H9 (cell line): ENCODE data around the gene STK38L. TPM values are rescaled to one million over a fixed set of nuclear protein-coding genes. Genes with fewer than 3 reads are reported as not detected.

Experiments
- DNase-seq: peaks from one replicate; pipeline ENCODE4 v3.0.0-alpha.2; 2017
- H2AFZ ChIP-seq: one replicate; pipeline ENCODE4 v1.6.1; 2013; ENCODE audit warnings: mild to moderate bottlenecking, low read length, control low read depth, moderate library complexity
- H2AK5ac ChIP-seq: 2 replicates; pipeline ENCODE4 v1.6.1; 2013; ENCODE audit warnings: low read length, control low read depth, mixed read lengths; ENCODE audit not compliant: insufficient read length
- H2BK120ac ChIP-seq: one replicate; pipeline ENCODE4 v1.6.1; 2013; ENCODE audit warnings: low read depth, mild to moderate bottlenecking, low read length, control low read depth, inconsistent platforms; ENCODE audit not compliant: poor library complexity, severe bottlenecking
- H2BK12ac ChIP-seq: 2 replicates; pipeline ENCODE4 v1.6.1; 2013; ENCODE audit warnings: low read length, control low read depth, mixed read lengths, low read depth; ENCODE audit not compliant: insufficient read length
- H2BK15ac ChIP-seq: 2 replicates; pipeline ENCODE4 v1.6.1; 2013; ENCODE audit warnings: low read depth, low read length, control low read depth
- H2BK20ac ChIP-seq: one replicate; pipeline ENCODE4 v1.6.1; 2013; ENCODE audit warnings: low read depth, mild to moderate bottlenecking, low read length, control low read depth, inconsistent platforms; ENCODE audit not compliant: poor library complexity, severe bottlenecking
- H2BK5ac ChIP-seq: 2 replicates; pipeline ENCODE4 v1.6.1; 2013; ENCODE audit warnings: low read length, control low read depth, mixed read lengths; ENCODE audit not compliant: insufficient read length
- H3K14ac ChIP-seq: 2 replicates; pipeline ENCODE4 v1.6.1; 2013; ENCODE audit warnings: low read length, control low read depth; ENCODE audit not compliant: insufficient read depth
- H3K18ac ChIP-seq: 2 replicates; pipeline ENCODE4 v1.6.1; 2013; ENCODE audit warnings: low read depth, mild to moderate bottlenecking, mixed read lengths, low read length, control low read depth; ENCODE audit not compliant: insufficient read length
- H3K23ac ChIP-seq: 2 replicates; pipeline ENCODE4 v1.6.1; 2013; ENCODE audit warnings: low read length, control low read depth, mixed read lengths, low read depth; ENCODE audit not compliant: insufficient read length
- H3K23me2 ChIP-seq: 2 replicates; pipeline ENCODE4 v1.6.1; 2013; ENCODE audit warnings: low read depth, mild to moderate bottlenecking, mixed read lengths, low read length, control low read depth; ENCODE audit not compliant: insufficient read length, poor library complexity, severe bottlenecking
- H3K27ac ChIP-seq: 2 replicates; pipeline ENCODE4 v1.5.1; 2013; ENCODE audit warnings: low read length, control low read depth, mixed read lengths, low read depth; ENCODE audit not compliant: insufficient read length
- H3K27me3 ChIP-seq: 2 replicates; pipeline ENCODE4 v1.6.1; 2013; ENCODE audit warnings: low read length, control low read depth, inconsistent platforms; ENCODE audit not compliant: insufficient read depth
- H3K4ac ChIP-seq: 2 replicates; pipeline ENCODE4 v1.6.1; 2013; ENCODE audit warnings: low read depth, mild to moderate bottlenecking, control low read depth, inconsistent platforms, low read length, moderate library complexity
- H3K4me1 ChIP-seq: 2 replicates; pipeline ENCODE4 v1.6.1; 2013; ENCODE audit warnings: low read length, control low read depth, inconsistent platforms; ENCODE audit not compliant: insufficient read depth
- H3K4me2 ChIP-seq: 2 replicates; pipeline ENCODE4 v1.6.1; 2013; ENCODE audit warnings: low read length, control low read depth, mixed read lengths; ENCODE audit not compliant: insufficient read length, insufficient read depth
- H3K56ac ChIP-seq: 2 replicates; pipeline ENCODE4 v1.6.1; 2013; ENCODE audit warnings: low read depth, mild to moderate bottlenecking, mixed read lengths, low read length, control low read depth; ENCODE audit not compliant: insufficient read length
- H3K79me1 ChIP-seq: 2 replicates; pipeline ENCODE4 v1.6.1; 2013; ENCODE audit warnings: low read depth, mild to moderate bottlenecking, moderate library complexity, low read length, control low read depth, inconsistent platforms; ENCODE audit not compliant: insufficient read depth, poor library complexity, severe bottlenecking
- H3K79me2 ChIP-seq: 2 replicates; pipeline ENCODE4 v1.6.1; 2013; ENCODE audit warnings: low read length, control low read depth, inconsistent platforms; ENCODE audit not compliant: insufficient read depth
- H3K9ac ChIP-seq: 2 replicates; pipeline ENCODE4 v1.6.1; 2013; ENCODE audit warnings: low read length, control low read depth, mixed read lengths; ENCODE audit not compliant: insufficient read length; ENCODE audit errors: extremely low read depth
- H3K9me3 ChIP-seq: one replicate; pipeline ENCODE4 v1.6.1; 2013; ENCODE audit warnings: low read depth, low read length, inconsistent platforms; ENCODE audit not compliant: control insufficient read depth
- H3T11ph ChIP-seq: one replicate; pipeline ENCODE4 v1.6.1; 2013; ENCODE audit warnings: mild to moderate bottlenecking, low read length, control low read depth, inconsistent platforms
- H4K20me1 ChIP-seq: one replicate; pipeline ENCODE4 v1.6.1; 2013; ENCODE audit not compliant: control insufficient read depth, insufficient read length, insufficient read depth
- H4K5ac ChIP-seq: 2 replicates; pipeline ENCODE4 v1.6.1; 2013; ENCODE audit warnings: low read depth, mild to moderate bottlenecking, mixed read lengths, low read length, control low read depth; ENCODE audit not compliant: insufficient read length
- H4K8ac ChIP-seq: replicated peaks from 2 replicates; pipeline ENCODE4 v1.6.1; 2013; ENCODE audit warnings: low read length, control low read depth, mixed read lengths, low read depth; ENCODE audit not compliant: insufficient read length
- H4K91ac ChIP-seq: 2 replicates; pipeline ENCODE4 v1.6.1; 2013; ENCODE audit warnings: low read depth, mild to moderate bottlenecking, moderate library complexity, mixed read lengths, low read length, control low read depth; ENCODE audit not compliant: insufficient read length
- H3K27ac Mint-ChIP-seq, 3 experiments: 2 replicates in 2 of 3; 3 replicates in 1 of 3; pipeline ENCODE4 v1.8.0; 2020 to 2021; ENCODE audit warnings: mixed read lengths in 3 of 3, mild to moderate bottlenecking in 1 of 3, moderate library complexity in 1 of 3
- H3K27me3 Mint-ChIP-seq: 2 replicates; pipeline ENCODE4 v1.8.0; 2021; ENCODE audit warnings: low read depth, mild to moderate bottlenecking, moderate library complexity, mixed read lengths
- H3K36me3 Mint-ChIP-seq, 3 experiments: 2 replicates in 2 of 3; 3 replicates in 1 of 3; pipeline ENCODE4 v1.8.0; 2020 to 2021; ENCODE audit warnings: low read depth in 3 of 3, mixed read lengths in 3 of 3; ENCODE audit not compliant: insufficient read depth in 1 of 3
- H3K4me1 Mint-ChIP-seq, 2 experiments: 2 replicates each; pipeline ENCODE4 v1.8.0; 2020; ENCODE audit warnings: mixed read lengths in 2 of 2
- H3K4me3 Mint-ChIP-seq, 2 experiments: 2 replicates in 1 of 2; 3 replicates in 1 of 2; pipeline ENCODE4 v1.8.0; 2020 to 2021; ENCODE audit warnings: mild to moderate bottlenecking in 2 of 2, mixed read lengths in 2 of 2, moderate library complexity in 1 of 2
- H3K9me3 Mint-ChIP-seq, 2 experiments: 2 replicates in 1 of 2; 3 replicates in 1 of 2; pipeline ENCODE4 v1.8.0; 2020; ENCODE audit warnings: mild to moderate bottlenecking in 2 of 2, mixed read lengths in 2 of 2, moderate library complexity in 1 of 2
- CTCF ChIP-seq: fragments of 200-600 bp; sonication (generic); conservative IDR thresholded peaks from 3 replicates; pipeline ENCODE4 v1.8.0; 2021; ENCODE audit warnings: antibody characterized with exemption, mild to moderate bottlenecking
- whole genome bisulfite sequencing: extraction: QIAGEN DNeasy Blood & Tissue Kit; methylation state at CpG from one replicate; pipeline ENCODE4 v1.1.7; 2013; ENCODE audit warnings: missing lambda C conversion rate, low lambda C conversion rate, mixed read lengths; ENCODE audit not compliant: insufficient read length; ENCODE audit errors: extremely low coverage; 5-methylcytosine and 5-hydroxymethylcytosine counted together
- total RNA-seq: library from RNA; stranded (reverse); gene quantifications from 2 replicates; pipeline ENCODE4 v1.2.1, GENCODE V29; 2021

The STK38L gene
- total RNA-seq, 1 experiment from 2014 or later: 44.9 TPM

- Histone ChIP-seq H3K23me2 (no peaks in the 10 kb centered on the region), H3K79me1 (no peaks in the 10 kb centered on the region), H3K27ac (no peak overlapping the region), H3K23ac (no peak overlapping the region), H3K14ac (no peak overlapping the region), H3K18ac (no peak overlapping the region), H2BK20ac (no peak overlapping the region), H2BK5ac (no peak overlapping the region), H4K5ac (no peak overlapping the region), H3T11ph (no peak overlapping the region), H2BK12ac (no peak overlapping the region), H4K91ac (no peak overlapping the region), H3K27me3 (no peaks in the 10 kb centered on the region), H3K56ac (no peak overlapping the region), H3K9ac (no peak overlapping the region), H3K79me2 (no peaks in the 10 kb centered on the region), H4K20me1 (no peaks in the 10 kb centered on the region), H3K4ac (no peak overlapping the region), H3K4me2 (no peak overlapping the region), H4K8ac (no peak overlapping the region), H2BK15ac (no peak overlapping the region), H3K9me3 (no peaks in the 10 kb centered on the region), H3K4me1 (no peaks in the 10 kb centered on the region), H2BK120ac (no peak overlapping the region), H2AK5ac (no peak overlapping the region), H2AFZ (no peak overlapping the region)
- Mint-ChIP-seq H3K36me3 (no peaks in the 10 kb centered on the region), H3K4me1 (peaks cover 7 to 9% of the 10 kb centered on the region in 2 experiments), H3K27ac (no peak overlapping the region), H3K4me3 (no peak overlapping the region), H3K27me3 (no peaks in the 10 kb centered on the region), H3K9me3 (no peaks in the 10 kb centered on the region)
- no CpG with 5 or more reads among the region's 2 CpGs for WGBS
- DNase-seq: no peak
- TF ChIP-seq CTCF: no peak
Measured at GRCh38 chr12:27194644-27195043, 49.4 kb upstream of the STK38L start.
